Purkinje cell (primary cell): ENCODE data around the gene DDR2. TPM values are rescaled to one million over a fixed set of nuclear protein-coding genes. Genes with fewer than 3 reads are reported as not detected.

Source experiments
- polyA plus RNA-seq: library from polyadenylated mRNA; unstranded; fragments of >200 nt; fragmentation: Nextera tagmentation; gene quantifications from 2 replicates; pipeline ENCODE4 v1.2.1, GENCODE V29; 2014

Gene DDR2
- 1.1 TPM in 2 replicates for polyA plus RNA-seq

GRCh38 chr1:162632217-162632666 is at the start of gene DDR2:
DDR2 (plus strand) TSS chr1:162632464; CDS start chr1:162719064, 86,600 bp downstream.

GRCh38 chr1:162790303-162790984 is 158.2 kb downstream of the DDR2 start, which contains the start of gene HSD17B7:
HSD17B7 (plus strand) TSS chr1:162790702; CDS start chr1:162790801, 99 bp downstream.

Other genes starting within 250 kb of the DDR2 start
- gene SH2D1B, start 220.3 kb upstream of the DDR2 start, polyA plus RNA-seq: 2.2 TPM in 1 of 2 replicates, not detected in the other
- gene UHMK1, start 134.6 kb upstream of the DDR2 start, polyA plus RNA-seq: 49.6 and 56.4 TPM in 2 replicates
- gene UAP1, start 70.7 kb upstream of the DDR2 start, polyA plus RNA-seq: 42.4 and 42.9 TPM in 2 replicates
- gene HSD17B7, start 158.2 kb downstream of the DDR2 start, polyA plus RNA-seq: 9.0 and 18.0 TPM in 2 replicates
- not detected in 2 replicates for gene CCDC190, start 228.7 kb downstream of the DDR2 start, polyA plus RNA-seq